DOHH2 (cell line): Measurements from ENCODE around the gene PARD6B.
"Not testable (repeated sequence)": the region's sequence is repeated elsewhere in the genome, so short reads cannot be mapped to it uniquely, and the experiment has no call there.

ENCODE experiments used
- H3F3A ChIP-seq: fragments of 200-600 bp; sonication (generic), shearing (Covaris generic); 2 replicates; pipeline ENCODE4 v1.6.0; 2016; ENCODE audit warnings: antibody characterized with exemption, mild to moderate bottlenecking; ENCODE audit not compliant: control insufficient read depth, insufficient read depth
- H3K27ac ChIP-seq: fragments of 200-600 bp; sonication (generic); 2 replicates; pipeline ENCODE4 v1.5.1; 2014; ENCODE audit warnings: low read depth, mild to moderate bottlenecking, low read length, moderate library complexity
- H3K27me3 ChIP-seq: fragments of 200-600 bp; sonication (generic); 2 replicates; pipeline ENCODE4 v1.6.1; 2014; ENCODE audit warnings: mild to moderate bottlenecking, low read length, mixed read lengths; ENCODE audit not compliant: control insufficient read depth
- H3K36me3 ChIP-seq: fragments of 200-600 bp; sonication (generic); 2 replicates; pipeline ENCODE4 v1.6.1; 2014; ENCODE audit warnings: mild to moderate bottlenecking, low read length, moderate library complexity, mixed read lengths; ENCODE audit not compliant: control insufficient read depth
- H3K4me1 ChIP-seq: fragments of 200-600 bp; sonication (generic); 2 replicates; pipeline ENCODE4 v1.6.1; 2014; ENCODE audit warnings: mild to moderate bottlenecking, low read length, mixed read lengths; ENCODE audit not compliant: control insufficient read depth
- H3K4me2 ChIP-seq: fragments of 200-600 bp; sonication (generic); 2 replicates; pipeline ENCODE4 v1.6.0; 2014; ENCODE audit warnings: mild to moderate bottlenecking, low read length, moderate library complexity
- H3K4me3 ChIP-seq: fragments of 200-600 bp; sonication (generic); 2 replicates; pipeline ENCODE4 v1.5.1; 2014; ENCODE audit warnings: mild to moderate bottlenecking, low read length, mixed read lengths
- H3K79me2 ChIP-seq: fragments of 200-600 bp; sonication (generic); 2 replicates; pipeline ENCODE4 v1.6.1; 2014; ENCODE audit warnings: mild to moderate bottlenecking, low read length, mixed read lengths; ENCODE audit not compliant: control insufficient read depth
- H3K9me2 ChIP-seq: fragments of 200-600 bp; sonication (generic); replicated peaks from 2 replicates; pipeline ENCODE4 v1.6.1; 2014; ENCODE audit warnings: mild to moderate bottlenecking, low read length, mixed read lengths; ENCODE audit not compliant: control insufficient read depth
- H3K9me3 ChIP-seq: fragments of 200-600 bp; sonication (generic); 2 replicates; pipeline ENCODE4 v1.6.1; 2014; ENCODE audit warnings: antibody characterized with exemption, low read length, mixed read lengths; ENCODE audit not compliant: control insufficient read depth, insufficient read depth
- H4K20me1 ChIP-seq: fragments of 200-600 bp; sonication (generic); 2 replicates; pipeline ENCODE4 v1.6.0; 2014; ENCODE audit warnings: low read depth, mild to moderate bottlenecking, antibody characterized with exemption, low read length, moderate library complexity; ENCODE audit not compliant: control insufficient read depth, insufficient read depth
- EZH2phosphoT487 ChIP-seq: fragments of 200-600 bp; sonication (generic); IDR thresholded peaks from 2 replicates; pipeline ENCODE4 v1.6.1; 2017; ENCODE audit warnings: borderline replicate concordance, mild to moderate bottlenecking, antibody characterized with exemption, low read length, moderate library complexity, mixed read lengths
- TF ChIP-seq, protein P1 (sequence below): fragments of 200-600 bp; sonication (generic); IDR thresholded peaks from one replicate; pipeline ENCODE4 v1.5.1; 2014; ENCODE audit warnings: antibody characterized with exemption, mild to moderate bottlenecking, low read depth, low read length; ENCODE audit not compliant: poor library complexity, severe bottlenecking

The PARD6B gene

DNA sequence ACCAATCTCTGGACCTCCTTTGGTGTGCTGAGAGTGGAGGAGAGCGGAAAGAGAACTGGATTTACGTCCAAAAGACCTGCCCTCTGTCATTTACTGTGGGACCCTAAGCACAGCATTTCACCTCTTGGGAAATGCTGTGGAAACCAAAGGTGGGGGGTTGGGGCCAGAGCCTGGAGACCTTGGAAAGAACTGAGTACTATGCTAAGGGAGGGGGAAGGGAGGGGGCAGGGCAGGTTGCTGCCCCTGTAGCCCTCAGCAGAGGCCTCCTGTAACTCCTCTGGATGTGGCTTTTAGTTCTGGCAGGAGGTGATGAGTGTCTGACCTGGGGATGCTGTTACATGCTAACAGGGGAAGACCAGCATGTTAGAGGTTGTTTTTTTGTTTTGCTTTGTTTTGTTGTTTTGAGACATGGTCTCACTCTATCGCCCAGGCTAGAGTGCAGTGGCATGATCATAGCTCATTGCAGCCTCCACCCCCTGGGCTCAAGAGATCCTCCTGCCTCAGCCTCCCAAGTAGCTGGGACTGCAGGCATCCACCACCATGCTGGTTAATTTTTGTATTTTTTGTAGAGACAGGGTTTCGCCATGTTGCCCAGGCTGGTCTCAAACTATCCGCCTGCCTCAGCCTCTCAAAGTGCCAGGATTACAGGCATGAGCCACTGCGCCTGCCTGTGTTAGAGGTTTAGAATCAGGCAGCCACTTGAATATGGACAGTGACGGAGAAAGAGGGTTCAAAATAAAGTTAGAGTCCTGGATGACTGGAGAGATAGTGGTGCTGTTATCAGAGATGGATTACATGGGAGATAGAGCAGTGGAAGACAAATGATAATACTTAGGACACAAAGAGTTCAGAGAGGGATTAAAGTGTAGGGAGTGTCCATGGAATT, 18.4 kb upstream of the PARD6B start:
- TF ChIP-seq, protein P1, sequence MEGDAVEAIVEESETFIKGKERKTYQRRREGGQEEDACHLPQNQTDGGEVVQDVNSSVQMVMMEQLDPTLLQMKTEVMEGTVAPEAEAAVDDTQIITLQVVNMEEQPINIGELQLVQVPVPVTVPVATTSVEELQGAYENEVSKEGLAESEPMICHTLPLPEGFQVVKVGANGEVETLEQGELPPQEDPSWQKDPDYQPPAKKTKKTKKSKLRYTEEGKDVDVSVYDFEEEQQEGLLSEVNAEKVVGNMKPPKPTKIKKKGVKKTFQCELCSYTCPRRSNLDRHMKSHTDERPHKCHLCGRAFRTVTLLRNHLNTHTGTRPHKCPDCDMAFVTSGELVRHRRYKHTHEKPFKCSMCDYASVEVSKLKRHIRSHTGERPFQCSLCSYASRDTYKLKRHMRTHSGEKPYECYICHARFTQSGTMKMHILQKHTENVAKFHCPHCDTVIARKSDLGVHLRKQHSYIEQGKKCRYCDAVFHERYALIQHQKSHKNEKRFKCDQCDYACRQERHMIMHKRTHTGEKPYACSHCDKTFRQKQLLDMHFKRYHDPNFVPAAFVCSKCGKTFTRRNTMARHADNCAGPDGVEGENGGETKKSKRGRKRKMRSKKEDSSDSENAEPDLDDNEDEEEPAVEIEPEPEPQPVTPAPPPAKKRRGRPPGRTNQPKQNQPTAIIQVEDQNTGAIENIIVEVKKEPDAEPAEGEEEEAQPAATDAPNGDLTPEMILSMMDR, result no peak
- TF ChIP-seq EZH2phosphoT487, result no peak
- no peaks in the 10 kb centered on the region for H3K79me2 ChIP-seq
- H3K4me2 ChIP-seq, result no peak overlapping the region
- no peaks in the 10 kb centered on the region for H3K4me1 ChIP-seq
- no peaks in the 10 kb centered on the region for H3F3A ChIP-seq
- H4K20me1 ChIP-seq, result no peaks in the 10 kb centered on the region
- H3K9me2 ChIP-seq, result no peaks in the 10 kb centered on the region
- peaks cover 19% of the 10 kb centered on the region; the same call in 1 of the 2 replicates for H3K27me3 ChIP-seq
- H3K36me3 ChIP-seq, result no peaks in the 10 kb centered on the region
- H3K4me3 ChIP-seq, result no peak overlapping the region
- H3K9me3 ChIP-seq, result no peaks in the 10 kb centered on the region
- no peak overlapping the region for H3K27ac ChIP-seq

DNA sequence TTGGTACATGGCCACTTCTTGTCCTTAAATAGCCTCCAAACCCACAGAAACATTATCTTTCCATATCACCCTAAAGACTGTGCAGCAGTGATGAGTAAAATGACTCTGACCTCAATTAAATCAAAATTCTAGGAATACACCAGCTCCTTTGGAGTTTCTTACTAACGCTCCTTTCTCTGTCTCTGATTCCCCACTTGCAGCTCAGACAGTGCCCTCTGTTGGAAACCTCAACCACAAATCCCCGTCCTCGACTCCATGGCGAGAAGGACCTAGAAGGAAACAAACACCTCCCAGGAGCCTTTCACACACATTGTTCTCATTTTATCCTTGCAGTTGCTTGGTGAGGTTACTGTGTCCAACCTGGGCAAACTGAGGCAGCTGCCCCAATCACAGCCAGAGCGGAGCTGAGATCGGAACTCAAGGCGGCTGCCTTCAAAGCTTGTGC, 17.7 kb upstream of the PARD6B start:
- Histone ChIP-seq H3F3A (no peaks in the 10 kb centered on the region), H3K4me2 (no peak overlapping the region), H3K27me3 (peaks cover 19% of the 10 kb centered on the region; the same call in 1 of the 2 replicates), H3K36me3 (no peaks in the 10 kb centered on the region), H3K9me3 (no peaks in the 10 kb centered on the region), H3K79me2 (no peaks in the 10 kb centered on the region), H4K20me1 (no peaks in the 10 kb centered on the region), H3K4me3 (no peak overlapping the region), H3K4me1 (no peaks in the 10 kb centered on the region), H3K27ac (no peak overlapping the region), H3K9me2 (no peaks in the 10 kb centered on the region)
- TF ChIP-seq EZH2phosphoT487, result no peak
- TF ChIP-seq, protein P1, result no peak

DNA sequence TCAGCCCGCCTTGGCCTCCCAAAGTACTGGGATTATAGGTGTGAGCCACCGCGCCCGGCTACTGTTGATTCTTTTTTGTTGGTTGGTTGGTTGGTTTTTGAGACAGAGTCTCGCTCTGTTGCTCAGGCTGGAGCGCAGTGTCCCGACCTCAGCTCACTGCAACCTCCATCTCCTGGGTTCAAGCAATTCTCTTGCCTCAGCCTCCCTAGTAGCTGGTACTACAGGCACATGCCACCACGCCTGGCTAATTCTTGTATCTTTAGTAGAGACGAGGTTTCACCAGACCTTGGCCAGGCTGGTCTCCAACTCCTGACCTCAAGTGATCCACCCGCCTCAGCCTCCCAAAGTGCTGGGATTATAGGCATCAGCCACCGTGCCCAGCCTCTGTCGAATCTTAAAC, 17.0 kb upstream of the PARD6B start:
- H3K9me3 ChIP-seq, H3K79me2 ChIP-seq, H3K27ac ChIP-seq, H3K4me3 ChIP-seq, H3K4me1 ChIP-seq, H3K36me3 ChIP-seq, H4K20me1 ChIP-seq, H3K9me2 ChIP-seq, H3K4me2 ChIP-seq, H3F3A ChIP-seq: not testable (repeated sequence)
- peaks cover 19% of the 10 kb centered on the region; the same call in 1 of the 2 replicates for H3K27me3 ChIP-seq

DNA sequence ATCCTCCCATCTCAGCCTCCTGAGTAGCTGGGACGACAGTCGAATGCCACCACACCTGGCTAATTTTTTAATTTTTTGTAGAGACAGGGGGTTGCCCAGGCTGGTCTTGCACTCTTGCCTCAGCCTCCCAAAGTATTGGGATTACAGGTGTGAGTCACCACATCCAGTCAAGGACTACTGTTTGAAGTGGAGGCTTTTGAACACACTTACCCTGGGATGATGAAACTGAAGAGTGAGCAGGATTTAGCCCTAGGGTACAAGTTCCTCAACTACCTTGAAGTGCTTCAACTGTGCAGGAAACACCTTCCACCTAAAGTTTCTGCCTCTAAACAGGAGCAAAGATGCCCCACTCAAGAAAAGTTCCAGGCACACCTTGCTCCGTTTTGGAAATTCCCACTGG, 15.7 kb upstream of the PARD6B start:
- H3K4me1 ChIP-seq, result no peaks in the 10 kb centered on the region
- no peaks in the 10 kb centered on the region for H3K9me2 ChIP-seq
- H3K27me3 ChIP-seq, result peaks cover 19% of the 10 kb centered on the region; the same call in 1 of the 2 replicates
- H3K27ac ChIP-seq, result no peak overlapping the region
- no peak for TF ChIP-seq EZH2phosphoT487
- TF ChIP-seq, protein P1, result no peak
- no peak overlapping the region for H3K4me2 ChIP-seq
- H3K9me3 ChIP-seq, result no peaks in the 10 kb centered on the region
- H3K4me3 ChIP-seq, result no peak overlapping the region
- no peaks in the 10 kb centered on the region for H4K20me1 ChIP-seq
- no peaks in the 10 kb centered on the region for H3K79me2 ChIP-seq
- H3K36me3 ChIP-seq, result no peaks in the 10 kb centered on the region
- H3F3A ChIP-seq, result no peaks in the 10 kb centered on the region
